Neural progenitor cell (in vitro differentiated cells): Measurements from ENCODE around the gene IRF6. TPM values are rescaled to one million over a fixed set of nuclear protein-coding genes. Genes with fewer than 3 reads are reported as not detected.

Source experiments
- DNase-seq: peaks from one replicate; pipeline ENCODE4 v3.0.0-alpha.2; 2016; ENCODE audit warnings: low spot score
- H2AFZ ChIP-seq: fragments of 200-600 bp; sonication (generic); replicated peaks from 2 replicates; pipeline ENCODE4 v1.6.1; 2016; ENCODE audit warnings: antibody characterized with exemption
- H3F3A ChIP-seq: fragments of 200-600 bp; sonication (generic); 2 replicates; pipeline ENCODE4 v1.6.1; 2016; ENCODE audit warnings: antibody characterized with exemption, low read depth
- H3K27ac ChIP-seq: fragments of 200-600 bp; sonication (generic); 2 replicates; pipeline ENCODE4 v1.5.1; 2016; ENCODE audit warnings: mild to moderate bottlenecking
- H3K27me3 ChIP-seq: fragments of 200-600 bp; sonication (generic); 2 replicates; pipeline ENCODE4 v1.6.1; 2016; ENCODE audit warnings: mild to moderate bottlenecking, moderate library complexity
- H3K36me3 ChIP-seq: fragments of 200-600 bp; sonication (generic); 2 replicates; pipeline ENCODE4 v1.5.1; 2016
- H3K4me1 ChIP-seq: fragments of 200-600 bp; sonication (generic); 2 replicates; pipeline ENCODE4 v1.6.1; 2016; ENCODE audit warnings: mixed run types
- H3K4me2 ChIP-seq: fragments of 200-600 bp; sonication (generic); 2 replicates; pipeline ENCODE4 v1.6.1; 2016
- H3K4me3 ChIP-seq: fragments of 200-600 bp; sonication (generic); 2 replicates; pipeline ENCODE4 v1.5.1; 2016
- H3K79me2 ChIP-seq: fragments of 200-600 bp; sonication (generic); 2 replicates; pipeline ENCODE4 v1.6.1; 2016; ENCODE audit warnings: low read depth
- H3K9ac ChIP-seq: fragments of 200-600 bp; sonication (generic); 2 replicates; pipeline ENCODE4 v1.6.1; 2016
- H3K9me3 ChIP-seq: fragments of 200-600 bp; sonication (generic); 2 replicates; pipeline ENCODE4 v1.5.1; 2016; ENCODE audit warnings: low read depth
- H4K20me1 ChIP-seq: fragments of 200-600 bp; sonication (generic); 2 replicates; pipeline ENCODE4 v1.6.1; 2016; ENCODE audit warnings: low read depth
- H3K27ac Mint-ChIP-seq: 3 replicates; pipeline ENCODE4 v1.8.0; 2021; ENCODE audit warnings: mixed read lengths
- H3K27me3 Mint-ChIP-seq: 2 replicates; pipeline ENCODE4 v1.8.0; 2022; ENCODE audit warnings: low read depth, mild to moderate bottlenecking, inconsistent platforms, moderate library complexity, mixed read lengths; ENCODE audit not compliant: insufficient read depth
- H3K36me3 Mint-ChIP-seq: 3 replicates; pipeline ENCODE4 v1.8.0; 2021; ENCODE audit warnings: mixed read lengths
- H3K4me1 Mint-ChIP-seq: 3 replicates; pipeline ENCODE4 v1.8.0; 2021; ENCODE audit warnings: mixed read lengths
- H3K4me3 Mint-ChIP-seq: 3 replicates; pipeline ENCODE4 v1.8.0; 2021; ENCODE audit warnings: mild to moderate bottlenecking, moderate library complexity, mixed read lengths
- H3K9me3 Mint-ChIP-seq: 3 replicates; pipeline ENCODE4 v1.8.0; 2020; ENCODE audit warnings: mixed read lengths
- EZH2 ChIP-seq: fragments of 200-600 bp; sonication (generic); IDR thresholded peaks from 2 replicates; pipeline ENCODE4 v1.6.1; 2017; ENCODE audit warnings: antibody characterized with exemption, mild to moderate bottlenecking, moderate library complexity
- EZH2phosphoT487 ChIP-seq: fragments of 200-600 bp; sonication (generic); IDR thresholded peaks from 2 replicates; pipeline ENCODE4 v1.6.1; 2017; ENCODE audit warnings: antibody characterized with exemption
- total RNA-seq: library from RNA; depleted of rRNA; stranded (reverse); fragments of >200 nt; gene quantifications from 2 replicates; pipeline ENCODE4 v1.2.3, GENCODE V29; 2015; ENCODE audit warnings: low replicate concordance
- TF ChIP-seq, protein P1 (sequence below): fragments of 200-600 bp; sonication (generic); IDR thresholded peaks from 2 replicates; pipeline ENCODE4 v1.5.1; 2017; ENCODE audit warnings: antibody characterized with exemption, mild to moderate bottlenecking

Gene IRF6
- total RNA-seq, 1 donor from 2014 or later: 3.3 TPM

DNA sequence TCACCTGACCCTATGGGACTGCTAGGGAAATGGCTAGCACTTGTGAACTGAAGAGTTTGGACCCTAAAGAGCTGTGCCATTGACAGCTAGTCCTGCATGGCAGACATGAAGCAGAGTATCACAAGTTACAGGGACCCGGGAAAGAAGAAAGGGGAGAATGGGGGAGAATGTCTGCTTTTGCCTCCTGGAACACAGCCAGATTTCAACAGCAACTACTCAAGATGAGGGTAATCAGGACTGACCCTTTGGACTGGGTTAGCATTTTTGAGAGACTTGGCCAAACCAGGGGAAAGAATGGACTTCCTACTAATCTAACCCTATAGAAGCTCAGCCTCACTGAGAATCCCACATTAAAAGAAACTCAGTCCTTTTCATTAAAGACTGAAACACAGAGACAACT, 13.1 kb upstream of the IRF6 start:
- Histone ChIP-seq H3K9me3 (no peaks in the 10 kb centered on the region), H4K20me1 (no peaks in the 10 kb centered on the region), H3K4me2 (no peak overlapping the region), H3K9ac (no peak overlapping the region), H2AFZ (no peak overlapping the region), H3K36me3 (no peaks in the 10 kb centered on the region), H3K4me3 (no peak overlapping the region), H3K27ac (no peak overlapping the region), H3F3A (no peaks in the 10 kb centered on the region), H3K27me3 (peaks cover 31% of the 10 kb centered on the region), H3K79me2 (no peaks in the 10 kb centered on the region), H3K4me1 (no peaks in the 10 kb centered on the region)
- TF ChIP-seq, protein P1, sequence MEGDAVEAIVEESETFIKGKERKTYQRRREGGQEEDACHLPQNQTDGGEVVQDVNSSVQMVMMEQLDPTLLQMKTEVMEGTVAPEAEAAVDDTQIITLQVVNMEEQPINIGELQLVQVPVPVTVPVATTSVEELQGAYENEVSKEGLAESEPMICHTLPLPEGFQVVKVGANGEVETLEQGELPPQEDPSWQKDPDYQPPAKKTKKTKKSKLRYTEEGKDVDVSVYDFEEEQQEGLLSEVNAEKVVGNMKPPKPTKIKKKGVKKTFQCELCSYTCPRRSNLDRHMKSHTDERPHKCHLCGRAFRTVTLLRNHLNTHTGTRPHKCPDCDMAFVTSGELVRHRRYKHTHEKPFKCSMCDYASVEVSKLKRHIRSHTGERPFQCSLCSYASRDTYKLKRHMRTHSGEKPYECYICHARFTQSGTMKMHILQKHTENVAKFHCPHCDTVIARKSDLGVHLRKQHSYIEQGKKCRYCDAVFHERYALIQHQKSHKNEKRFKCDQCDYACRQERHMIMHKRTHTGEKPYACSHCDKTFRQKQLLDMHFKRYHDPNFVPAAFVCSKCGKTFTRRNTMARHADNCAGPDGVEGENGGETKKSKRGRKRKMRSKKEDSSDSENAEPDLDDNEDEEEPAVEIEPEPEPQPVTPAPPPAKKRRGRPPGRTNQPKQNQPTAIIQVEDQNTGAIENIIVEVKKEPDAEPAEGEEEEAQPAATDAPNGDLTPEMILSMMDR: no peak
- TF ChIP-seq EZH2 (no peak), EZH2phosphoT487 (no peak)
- H3K36me3 Mint-ChIP-seq: no peaks in the 10 kb centered on the region
- no peak overlapping the region for H3K27ac Mint-ChIP-seq
- H3K27me3 Mint-ChIP-seq: peaks cover 9% of the 10 kb centered on the region
- H3K9me3 Mint-ChIP-seq: no peaks in the 10 kb centered on the region
- no peak overlapping the region for H3K4me3 Mint-ChIP-seq
- DNase-seq: no peak
- no peaks in the 10 kb centered on the region for H3K4me1 Mint-ChIP-seq

DNA sequence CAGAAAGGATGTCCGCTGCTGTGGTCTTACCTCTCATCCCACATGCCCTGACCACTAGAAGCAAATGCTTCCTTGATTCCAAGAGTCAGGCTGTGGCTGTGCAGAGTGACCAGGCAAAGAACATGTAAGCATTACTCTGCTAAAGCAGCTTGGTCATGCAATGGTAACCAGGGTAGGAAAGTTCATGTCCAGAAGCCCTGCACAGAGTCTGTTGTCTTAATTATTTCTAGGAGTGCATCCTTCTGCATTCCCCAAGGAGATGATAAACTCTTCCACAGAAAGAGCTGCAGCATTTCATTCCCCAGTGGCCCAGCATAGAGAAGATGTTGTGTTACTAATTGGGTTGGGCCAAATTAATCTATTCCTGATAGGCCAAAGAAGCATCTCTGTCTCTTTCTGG, 11.7 kb upstream of the IRF6 start:
- no peak for DNase-seq
- Mint-ChIP-seq H3K27me3 (peaks cover 10% of the 10 kb centered on the region), H3K4me3 (no peak overlapping the region), H3K36me3 (no peaks in the 10 kb centered on the region), H3K9me3 (no peaks in the 10 kb centered on the region), H3K4me1 (no peaks in the 10 kb centered on the region), H3K27ac (no peak overlapping the region)
- H3K4me2 ChIP-seq: no peak overlapping the region
- no peak overlapping the region for H2AFZ ChIP-seq
- peaks cover 31% of the 10 kb centered on the region for H3K27me3 ChIP-seq
- H3K4me3 ChIP-seq: no peak overlapping the region
- no peaks in the 10 kb centered on the region for H3K36me3 ChIP-seq
- no peak overlapping the region for H3K9ac ChIP-seq
- H3F3A ChIP-seq: no peaks in the 10 kb centered on the region
- no peaks in the 10 kb centered on the region for H3K4me1 ChIP-seq
- TF ChIP-seq, protein P1: no peak
- TF ChIP-seq EZH2 (no peak), EZH2phosphoT487 (no peak)
- no peaks in the 10 kb centered on the region for H3K79me2 ChIP-seq
- H3K27ac ChIP-seq: no peak overlapping the region
- no peaks in the 10 kb centered on the region for H4K20me1 ChIP-seq
- H3K9me3 ChIP-seq: no peaks in the 10 kb centered on the region

DNA sequence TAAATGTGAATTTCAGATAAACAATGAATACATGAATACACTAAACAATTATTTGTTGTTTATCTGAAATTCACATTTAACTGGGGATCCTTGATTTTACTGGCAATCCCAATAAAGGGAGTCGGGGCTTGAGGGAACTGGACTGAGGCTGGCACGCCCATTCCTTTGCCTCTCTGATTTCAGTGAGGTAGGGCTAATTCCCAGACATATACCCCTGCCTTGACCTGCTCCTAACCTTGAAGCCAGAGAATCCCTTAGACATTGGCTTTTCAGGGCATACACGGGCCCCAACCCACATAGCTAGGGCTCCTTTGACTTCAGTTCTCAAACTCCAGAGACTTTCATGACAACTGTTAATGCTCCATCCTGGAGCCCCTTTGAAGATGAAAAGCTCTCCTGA, 11.0 kb upstream of the IRF6 start:
- H3K9me3 ChIP-seq: no peaks in the 10 kb centered on the region
- Mint-ChIP-seq H3K27ac (no peak overlapping the region), H3K4me3 (no peak overlapping the region), H3K27me3 (peaks cover 8% of the 10 kb centered on the region), H3K36me3 (no peaks in the 10 kb centered on the region), H3K4me1 (no peaks in the 10 kb centered on the region), H3K9me3 (no peaks in the 10 kb centered on the region)
- H3K4me3 ChIP-seq: no peak overlapping the region
- DNase-seq: no peak
- peaks cover 31% of the 10 kb centered on the region for H3K27me3 ChIP-seq
- H3K4me1 ChIP-seq: no peaks in the 10 kb centered on the region
- TF ChIP-seq, protein P1: no peak
- TF ChIP-seq EZH2 (no peak), EZH2phosphoT487 (no peak)
- no peak overlapping the region for H3K4me2 ChIP-seq
- H2AFZ ChIP-seq: no peak overlapping the region
- H3K79me2 ChIP-seq: no peaks in the 10 kb centered on the region
- H3K27ac ChIP-seq: no peak overlapping the region
- H4K20me1 ChIP-seq: no peaks in the 10 kb centered on the region
- no peak overlapping the region for H3K9ac ChIP-seq
- no peaks in the 10 kb centered on the region for H3F3A ChIP-seq
- H3K36me3 ChIP-seq: no peaks in the 10 kb centered on the region
